Iris pigment epithelial cell (primary cell): ENCODE measurements around the gene PBXIP1.
"Not testable (repeated sequence)": the region's sequence is repeated elsewhere in the genome, so short reads cannot be mapped to it uniquely, and the experiment has no call there.

Experiments
- DNase-seq: peaks from one replicate; pipeline ENCODE4 v3.0.0-alpha.2; 2011; ENCODE audit warnings: low read depth

PBXIP1 gene

GRCh38 chr1:154994269-154994587, 38.3 kb upstream of the PBXIP1 start:
- no peak for DNase-seq

- no peak for DNase-seq
Measured at GRCh38 chr1:154993572-154994268, 37.8 kb upstream of the PBXIP1 start, which contains the start of gene LENEP. LENEP (plus strand) TSS chr1:154993586; CDS start chr1:154993608, 22 bp downstream.

- DNase-seq: peak; percentile 47
Measured at GRCh38 chr1:154992721-154993571, 37.0 kb upstream of the PBXIP1 start.

GRCh38 chr1:154990276-154990675, 34.4 kb upstream of the PBXIP1 start:
- DNase-seq: no peak

GRCh38 chr1:154989195-154989860, 33.4 kb upstream of the PBXIP1 start:
- no peak for DNase-seq

- DNase-seq: no peak
Measured at GRCh38 chr1:154988058-154988954, 32.4 kb upstream of the PBXIP1 start.

- DNase-seq: peak; percentile 57
Measured at GRCh38 chr1:154987326-154987725, 31.4 kb upstream of the PBXIP1 start.

GRCh38 chr1:154986736-154987135, 30.8 kb upstream of the PBXIP1 start:
- DNase-seq: not testable (repeated sequence)

- no peak for DNase-seq
Measured at GRCh38 chr1:154983776-154984466, 28.0 kb upstream of the PBXIP1 start.

GRCh38 chr1:154982897-154983648, 27.2 kb upstream of the PBXIP1 start, which contains the start of gene FLAD1:
FLAD1 (plus strand) TSS chr1:154983344; CDS start chr1:154983695, 351 bp downstream.
- peak; percentile 100 for DNase-seq

- DNase-seq: no peak
Measured at GRCh38 chr1:154982341-154982740, 26.4 kb upstream of the PBXIP1 start.

GRCh38 chr1:154978360-154978759, 22.5 kb upstream of the PBXIP1 start:
- no peak for DNase-seq

GRCh38 chr1:154977762-154978161, 21.9 kb upstream of the PBXIP1 start:
- DNase-seq: not testable (repeated sequence)

- DNase-seq: peak; percentile 73
Measured at GRCh38 chr1:154975409-154976059, 19.6 kb upstream of the PBXIP1 start.

GRCh38 chr1:154974808-154975408, 19.0 kb upstream of the PBXIP1 start:
- peak; percentile 87 for DNase-seq

- DNase-seq: peak; percentile 100
Measured at GRCh38 chr1:154974102-154974807, 18.4 kb upstream of the PBXIP1 start, which contains the start of gene CKS1B. CKS1B (plus strand) TSS chr1:154974681; CDS start chr1:154974746, 65 bp downstream.

GRCh38 chr1:154973344-154974101, 17.6 kb upstream of the PBXIP1 start:
- peak; percentile 98 for DNase-seq
